HCT116 (cell line): Measurements from ENCODE around the gene FAM47E. TPM values are rescaled to one million over a fixed set of nuclear protein-coding genes. Genes with fewer than 3 reads are reported as not detected.

ENCODE experiments used
- ATAC-seq: fragments of 200-7000 bp; cut with Tn5 transposase; 2 replicates; pipeline ENCODE4 v1.9.1; 2020; ENCODE audit warnings: mild to moderate bottlenecking, moderate library complexity
- BruUV-seq: library from RNA; stranded (reverse); fragments of 400-500 nt; replicated peaks from 2 replicates; lab custom pipeline; 2021; lab: Mats Ljungman, UMichigan
- CTCF ChIA-PET: fragments of 300-600 bp; sonication (Branson Sonifier 250); formaldehyde crosslinking; loops from one replicate; lab custom pipeline; 2021; ENCODE audit warnings: antibody characterized with exemption; lab: Charles Lee
- POLR2A ChIA-PET: fragments of 300-600, 350-600 bp; sonication (Branson Sonifier 250); formaldehyde crosslinking; loops from one replicate; lab custom pipeline; 2021; ENCODE audit warnings: antibody characterized with exemption; lab: Charles Lee
- RAD21 ChIA-PET, 2 experiments: fragments of 300-600 bp; sonication (Branson Sonifier 250); formaldehyde crosslinking; loops; one replicate each; lab custom pipeline; 2023; ENCODE audit warnings: low total read pairs in 2 of 2; ENCODE audit not compliant: uncharacterized antibody in 2 of 2, unreplicated experiment in 2 of 2, low non-redundant PET in 1 of 2; lab: Charles Lee
- DNase-seq: peaks from one replicate; pipeline ENCODE4 v3.0.0-alpha.2; 2010; ENCODE audit warnings: low read depth, low spot score
- H2AFZ ChIP-seq: fragments of 200-600 bp; shearing (Covaris generic), sonication (generic); 2 replicates; pipeline ENCODE4 v1.6.1; 2017; ENCODE audit warnings: low read depth, mixed run types, mixed read lengths, antibody characterized with exemption, low read length; ENCODE audit not compliant: poor library complexity, severe bottlenecking
- H3K27ac ChIP-seq: 2 replicates; pipeline ENCODE4 v1.5.1; 2012; ENCODE audit warnings: low read depth, low read length
- H3K27me3 ChIP-seq: fragments of 200-600 bp; sonication (generic); 2 replicates; pipeline ENCODE4 v1.6.1; 2016; ENCODE audit warnings: mixed run types, low read length, mixed read lengths; ENCODE audit not compliant: insufficient read depth
- H3K36me3 ChIP-seq, 2 experiments: fragments of 200-500 bp in 1 of 2; fragments of 200-600 bp in 1 of 2; sonication (Bioruptor generic) in 1 of 2; sonication (generic) in 1 of 2; 2 replicates each; pipeline versions ENCODE4 v1.5.1 to v1.6.1; 2014 to 2016; ENCODE audit warnings: low read length in 2 of 2, inconsistent platforms in 1 of 2, mixed read lengths in 1 of 2, mixed run types in 1 of 2; ENCODE audit not compliant: insufficient read depth in 2 of 2, control insufficient read depth in 1 of 2
- H3K4me1 ChIP-seq, 2 experiments: fragments of 200-600 bp in 1 of 2; sonication (generic) in 1 of 2; 2 replicates each; pipeline versions ENCODE4 v1.5.1 to v1.6.1; 2012 to 2017; ENCODE audit warnings: low read length in 2 of 2, inconsistent platforms in 1 of 2, mild to moderate bottlenecking in 1 of 2, mixed read lengths in 1 of 2, mixed run types in 1 of 2, moderate library complexity in 1 of 2; ENCODE audit not compliant: insufficient read depth in 2 of 2, control insufficient read depth in 1 of 2
- H3K4me2 ChIP-seq: fragments of 200-600 bp; sonication (generic); 2 replicates; pipeline ENCODE4 v1.6.1; 2017; ENCODE audit warnings: mixed run types, low read length, mixed read lengths
- H3K4me3 ChIP-seq, 2 experiments: fragments of 200-600 bp in 1 of 2; sonication (generic) in 1 of 2; replicated peaks in 1 of 2; 2 replicates each; pipeline ENCODE4 v1.5.1; 2011 to 2016; ENCODE audit warnings: low read length in 2 of 2, control low read depth in 1 of 2, low read depth in 1 of 2, mild to moderate bottlenecking in 1 of 2, mixed read lengths in 1 of 2, mixed run types in 1 of 2
- H3K79me2 ChIP-seq: fragments of 200-600 bp; sonication (generic); 2 replicates; pipeline ENCODE4 v1.6.1; 2017; ENCODE audit warnings: mild to moderate bottlenecking, mixed run types, low read length, moderate library complexity, mixed read lengths; ENCODE audit not compliant: insufficient read depth
- H3K9ac ChIP-seq: fragments of 200-600 bp; sonication (generic); 2 replicates; pipeline ENCODE4 v1.6.1; 2016; ENCODE audit warnings: low read length, mixed read lengths
- H3K9me2 ChIP-seq: fragments of 200-600 bp; sonication (generic), shearing (Covaris generic); 2 replicates; pipeline ENCODE4 v1.6.1; 2017; ENCODE audit warnings: mixed run types, mild to moderate bottlenecking, moderate library complexity; ENCODE audit not compliant: insufficient read depth
- H3K9me3 ChIP-seq, 2 experiments: fragments of 200-500 bp in 1 of 2; fragments of 200-600 bp in 1 of 2; sonication (Bioruptor generic) in 1 of 2; sonication (generic) in 1 of 2; 2 replicates each; pipeline ENCODE4 v1.6.1; 2014 to 2017; ENCODE audit warnings: low read length in 2 of 2, mixed read lengths in 2 of 2, inconsistent platforms in 1 of 2, low read depth in 1 of 2, mild to moderate bottlenecking in 1 of 2, mixed run types in 1 of 2, moderate library complexity in 1 of 2; ENCODE audit not compliant: control insufficient read depth in 1 of 2, insufficient read depth in 1 of 2
- H4K20me1 ChIP-seq: fragments of 200-600 bp; sonication (generic), shearing (Covaris generic); 2 replicates; pipeline ENCODE4 v1.6.1; 2017; ENCODE audit warnings: mixed run types, mild to moderate bottlenecking, moderate library complexity; ENCODE audit not compliant: insufficient read depth
- CBX3 ChIP-seq: IDR thresholded peaks from 2 replicates; pipeline ENCODE4 v1.6.1; 2012; ENCODE audit warnings: low read depth
- CTCF ChIP-seq, 3 experiments: fragments of 200-600 bp in 1 of 3; sonication (generic) in 1 of 3; IDR thresholded peaks in 2 of 3; conservative IDR thresholded peaks in 1 of 3; 2 replicates each; pipeline ENCODE4 v1.5.1; 2012 to 2017; ENCODE audit warnings: low read depth in 2 of 3, low read length in 2 of 3, antibody characterized with exemption in 1 of 3, borderline replicate concordance in 1 of 3, control low read depth in 1 of 3, mild to moderate bottlenecking in 1 of 3, mixed read lengths in 1 of 3, mixed run types in 1 of 3, moderate library complexity in 1 of 3; ENCODE audit not compliant: insufficient read depth in 1 of 3
- EGR1 ChIP-seq: IDR thresholded peaks from 2 replicates; pipeline ENCODE4 v1.6.1; 2012; ENCODE audit warnings: low read depth
- EZH2 ChIP-seq: fragments of 200-600 bp; sonication (generic); IDR thresholded peaks from 2 replicates; pipeline ENCODE4 v1.6.1; 2017; ENCODE audit warnings: antibody characterized with exemption, mixed run types
- EZH2phosphoT487 ChIP-seq: fragments of 200-600 bp; IDR thresholded peaks from 2 replicates; pipeline ENCODE4 v1.6.1; 2018; ENCODE audit warnings: antibody characterized with exemption, borderline replicate concordance
- JUND ChIP-seq: IDR thresholded peaks from 2 replicates; pipeline ENCODE4 v1.6.1; 2012
- POLR2A ChIP-seq: IDR thresholded peaks from 2 replicates; pipeline ENCODE4 v1.7.0; 2011; ENCODE audit warnings: borderline replicate concordance; ENCODE audit not compliant: insufficient read depth, insufficient read length; ENCODE audit errors: extremely low read depth
- RAD21 ChIP-seq: IDR thresholded peaks from 2 replicates; pipeline ENCODE4 v1.6.1; 2012; ENCODE audit warnings: low read depth, mild to moderate bottlenecking
- SIN3A ChIP-seq: IDR thresholded peaks from 2 replicates; pipeline ENCODE4 v1.6.1; 2012; ENCODE audit warnings: low read depth
- SRF ChIP-seq: IDR thresholded peaks from 2 replicates; pipeline ENCODE4 v1.6.1; 2012; ENCODE audit warnings: low read depth
- TCF7L2 ChIP-seq: IDR thresholded peaks from 2 replicates; pipeline ENCODE4 v1.7.0; 2011; ENCODE audit warnings: borderline replicate concordance, inconsistent platforms; ENCODE audit not compliant: insufficient read depth, insufficient read length; ENCODE audit errors: extremely low read depth
- YY1 ChIP-seq: IDR thresholded peaks from 2 replicates; pipeline ENCODE4 v1.6.1; 2011; ENCODE audit warnings: low read length, low read depth, moderate library complexity, mild to moderate bottlenecking; ENCODE audit not compliant: insufficient replicate concordance; ENCODE audit errors: extremely low read depth
- ZFX ChIP-seq: fragments of 450-650 bp; IDR thresholded peaks from 2 replicates; pipeline ENCODE4 v1.6.1; 2017
- intact Hi-C: fragments of 100-400 bp; cut with micrococcal nuclease; formaldehyde crosslinking; loops from 2 replicates; pipeline ENCODE4 v1.10.0; 2022
- total RNA-seq: library from RNA; stranded (reverse); gene quantifications from one replicate; pipeline ENCODE4 v1.2.1, GENCODE V29; 2021; ENCODE audit not compliant: unreplicated experiment
- TF ChIP-seq, protein P1 (sequence below): IDR thresholded peaks from 2 replicates; pipeline ENCODE4 v1.6.1; 2012; ENCODE audit warnings: low read depth

FAM47E gene
- total RNA-seq, 1 experiment from 2014 or later: 0.91 TPM

GRCh38 chr4:76282941-76283689 is 31.6 kb downstream of the FAM47E start:
- no peak for TF ChIP-seq EZH2phosphoT487
- TF ChIP-seq RAD21: no peak
- TF ChIP-seq EGR1: no peak
- RAD21 ChIA-PET: no interaction called here
- H3K4me1 ChIP-seq: no peaks in the 10 kb centered on the region
- no peaks in the 10 kb centered on the region for H4K20me1 ChIP-seq
- no peaks in the 10 kb centered on the region for H3K9me2 ChIP-seq
- CTCF ChIA-PET: no interaction called here
- no peaks in the 10 kb centered on the region for H3K79me2 ChIP-seq
- no peaks in the 10 kb centered on the region for H3K36me3 ChIP-seq
- no TSS peak for BruUV-seq
- no peak overlapping the region for H3K27ac ChIP-seq
- H3K4me2 ChIP-seq: no peak overlapping the region
- POLR2A ChIA-PET: no interaction called here
- H3K9me3 ChIP-seq: no peaks in the 10 kb centered on the region
- DNase-seq: no peak
- no peak overlapping the region for H2AFZ ChIP-seq
- H3K4me3 ChIP-seq: no peak overlapping the region
- H3K9ac ChIP-seq: no peak overlapping the region
- no peak for ATAC-seq
- intact Hi-C loops: no loop called here
- H3K27me3 ChIP-seq: no peaks in the 10 kb centered on the region

- ATAC-seq (no peak), DNase-seq (no peak)
- Histone ChIP-seq H3K79me2 (no peaks in the 10 kb centered on the region), H3K4me2 (no peak overlapping the region), H4K20me1 (no peaks in the 10 kb centered on the region), H3K9me3 (no peaks in the 10 kb centered on the region), H3K36me3 (no peaks in the 10 kb centered on the region), H3K9ac (no peak overlapping the region), H2AFZ (no peak overlapping the region), H3K27me3 (no peaks in the 10 kb centered on the region), H3K4me1 (no peaks in the 10 kb centered on the region), H3K4me3 (no peak overlapping the region), H3K9me2 (no peaks in the 10 kb centered on the region), H3K27ac (no peak overlapping the region)
- RAD21 ChIA-PET: no interaction called here
- POLR2A ChIA-PET: no interaction called here
- BruUV-seq: no TSS peak
- TF ChIP-seq POLR2A: no peak
- TF ChIP-seq, protein P1, sequence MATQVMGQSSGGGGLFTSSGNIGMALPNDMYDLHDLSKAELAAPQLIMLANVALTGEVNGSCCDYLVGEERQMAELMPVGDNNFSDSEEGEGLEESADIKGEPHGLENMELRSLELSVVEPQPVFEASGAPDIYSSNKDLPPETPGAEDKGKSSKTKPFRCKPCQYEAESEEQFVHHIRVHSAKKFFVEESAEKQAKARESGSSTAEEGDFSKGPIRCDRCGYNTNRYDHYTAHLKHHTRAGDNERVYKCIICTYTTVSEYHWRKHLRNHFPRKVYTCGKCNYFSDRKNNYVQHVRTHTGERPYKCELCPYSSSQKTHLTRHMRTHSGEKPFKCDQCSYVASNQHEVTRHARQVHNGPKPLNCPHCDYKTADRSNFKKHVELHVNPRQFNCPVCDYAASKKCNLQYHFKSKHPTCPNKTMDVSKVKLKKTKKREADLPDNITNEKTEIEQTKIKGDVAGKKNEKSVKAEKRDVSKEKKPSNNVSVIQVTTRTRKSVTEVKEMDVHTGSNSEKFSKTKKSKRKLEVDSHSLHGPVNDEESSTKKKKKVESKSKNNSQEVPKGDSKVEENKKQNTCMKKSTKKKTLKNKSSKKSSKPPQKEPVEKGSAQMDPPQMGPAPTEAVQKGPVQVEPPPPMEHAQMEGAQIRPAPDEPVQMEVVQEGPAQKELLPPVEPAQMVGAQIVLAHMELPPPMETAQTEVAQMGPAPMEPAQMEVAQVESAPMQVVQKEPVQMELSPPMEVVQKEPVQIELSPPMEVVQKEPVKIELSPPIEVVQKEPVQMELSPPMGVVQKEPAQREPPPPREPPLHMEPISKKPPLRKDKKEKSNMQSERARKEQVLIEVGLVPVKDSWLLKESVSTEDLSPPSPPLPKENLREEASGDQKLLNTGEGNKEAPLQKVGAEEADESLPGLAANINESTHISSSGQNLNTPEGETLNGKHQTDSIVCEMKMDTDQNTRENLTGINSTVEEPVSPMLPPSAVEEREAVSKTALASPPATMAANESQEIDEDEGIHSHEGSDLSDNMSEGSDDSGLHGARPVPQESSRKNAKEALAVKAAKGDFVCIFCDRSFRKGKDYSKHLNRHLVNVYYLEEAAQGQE: no peak
- TF ChIP-seq EZH2: no peak
- TF ChIP-seq EGR1: no peak
- TF ChIP-seq JUND: no peak
- no peak for TF ChIP-seq YY1
- TF ChIP-seq SIN3A: no peak
- TF ChIP-seq CBX3: no peak
- no peak for TF ChIP-seq TCF7L2
- no peak for TF ChIP-seq SRF
- no peak for TF ChIP-seq CTCF (IDR thresholded peaks at IDR 0.05 in 2 of 3, conservative IDR thresholded peaks at IDR 0.05 in 1 of 3; ENCODE audit: borderline replicate concordance in 1 of 3, insufficient read depth in 1 of 3, low read depth in 2 of 3, low read length in 2 of 3)
- TF ChIP-seq ZFX: no peak
- CTCF ChIA-PET: no interaction called here
- intact Hi-C loops: no loop called here
Measured at GRCh38 chr4:76283900-76284299, 32.4 kb downstream of the FAM47E start.
